ENCODE results near the gene ACVR1. TPM values are rescaled to one million over a fixed set of nuclear protein-coding genes. Genes with fewer than 3 reads are reported as not detected.

Gene ACVR1
- total RNA-seq, 1 donor from 2014 or later, result 35.0 TPM

DNA sequence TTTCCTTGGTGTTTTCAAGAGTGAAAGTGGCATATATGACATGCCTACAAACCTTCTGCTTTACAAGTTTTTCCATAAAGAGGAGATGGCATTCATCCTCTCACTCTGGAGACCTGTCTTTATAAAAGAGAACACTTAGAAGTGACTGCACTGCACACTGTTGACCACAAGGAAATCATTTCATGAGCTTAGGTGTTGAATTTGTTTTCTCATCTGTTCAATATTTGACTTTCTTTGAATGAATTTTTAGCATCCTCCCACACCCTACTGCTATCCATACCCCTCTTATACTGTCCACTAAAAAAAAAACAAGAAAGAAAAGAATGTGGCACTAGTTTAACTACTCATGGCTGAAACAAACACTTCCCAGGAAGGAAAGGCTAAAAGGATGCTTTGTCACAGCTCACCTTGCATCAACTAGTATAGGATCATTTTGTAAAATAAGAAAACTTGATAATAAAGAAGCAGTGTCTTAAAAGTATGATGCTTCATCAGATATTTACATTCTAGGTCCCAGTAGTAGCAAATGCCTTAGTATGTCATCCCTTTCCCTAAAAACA is 83.0 kb downstream of the ACVR1 start:
- intact Hi-C loops (cut with DNase I), result no loop called here
- no peaks in the 10 kb centered on the region for H3K27me3 ChIP-seq (ENCODE audit: low read depth)
- no peak for DNase-seq
- no peaks in the 10 kb centered on the region for H3K9me3 ChIP-seq
- H3K36me3 ChIP-seq, result no peaks in the 10 kb centered on the region
- H3K4me3 ChIP-seq, result no peak overlapping the region
- no peak for ATAC-seq
- peaks cover 21% of the 10 kb centered on the region for H3K4me1 ChIP-seq
- no peak for TF ChIP-seq CTCF (IDR thresholded peaks at IDR 0.05)
- no peak overlapping the region for H3K27ac ChIP-seq

GRCh38 chr2:157792335-157793052 is 83.6 kb downstream of the ACVR1 start:
- intact Hi-C loops (cut with DNase I), result no loop called here
- no peak for ATAC-seq

DNA sequence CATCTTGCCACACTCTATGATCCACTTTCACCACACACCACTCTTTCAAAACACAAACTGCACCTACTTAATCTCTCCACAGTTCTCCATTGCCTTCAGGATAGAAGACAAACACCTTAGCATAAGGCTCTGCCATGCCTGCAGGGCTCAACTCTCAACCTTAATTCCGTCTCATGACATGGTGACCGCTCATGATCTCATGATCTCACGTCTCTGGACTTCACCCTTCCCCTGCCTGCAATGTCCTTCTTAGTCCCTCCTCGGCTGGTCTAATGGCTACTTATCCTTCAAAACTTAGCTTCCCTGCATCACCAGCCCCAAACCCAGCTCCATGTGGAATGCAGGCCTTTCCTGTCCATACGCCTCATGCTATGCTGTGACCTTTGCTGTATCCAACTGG is 85.3 kb downstream of the ACVR1 start:
- Histone ChIP-seq H3K4me1 (peaks cover 35% of the 10 kb centered on the region), H3K27ac (no peak overlapping the region), H3K27me3 (ENCODE audit: low read depth) (no peaks in the 10 kb centered on the region), H3K36me3 (no peaks in the 10 kb centered on the region), H3K4me3 (no peak overlapping the region), H3K9me3 (no peaks in the 10 kb centered on the region)
- intact Hi-C loops (cut with DNase I), result no loop called here
- DNase-seq (no peak), ATAC-seq (no peak)
- no peak for TF ChIP-seq CTCF (IDR thresholded peaks at IDR 0.05)

More at GRCh38 chr2:157792335-157793052, 83.6 kb downstream of the ACVR1 start:
- peaks cover 27% of the 10 kb centered on the region for H3K4me1 ChIP-seq
- no peak overlapping the region for H3K4me3 ChIP-seq
- no peaks in the 10 kb centered on the region for H3K9me3 ChIP-seq
- H3K27ac ChIP-seq, result no peak overlapping the region
- H3K27me3 ChIP-seq (ENCODE audit: low read depth), result no peaks in the 10 kb centered on the region
- no peaks in the 10 kb centered on the region for H3K36me3 ChIP-seq
- no peak for TF ChIP-seq CTCF (IDR thresholded peaks at IDR 0.05)
- DNase-seq, result no peak

DNA sequence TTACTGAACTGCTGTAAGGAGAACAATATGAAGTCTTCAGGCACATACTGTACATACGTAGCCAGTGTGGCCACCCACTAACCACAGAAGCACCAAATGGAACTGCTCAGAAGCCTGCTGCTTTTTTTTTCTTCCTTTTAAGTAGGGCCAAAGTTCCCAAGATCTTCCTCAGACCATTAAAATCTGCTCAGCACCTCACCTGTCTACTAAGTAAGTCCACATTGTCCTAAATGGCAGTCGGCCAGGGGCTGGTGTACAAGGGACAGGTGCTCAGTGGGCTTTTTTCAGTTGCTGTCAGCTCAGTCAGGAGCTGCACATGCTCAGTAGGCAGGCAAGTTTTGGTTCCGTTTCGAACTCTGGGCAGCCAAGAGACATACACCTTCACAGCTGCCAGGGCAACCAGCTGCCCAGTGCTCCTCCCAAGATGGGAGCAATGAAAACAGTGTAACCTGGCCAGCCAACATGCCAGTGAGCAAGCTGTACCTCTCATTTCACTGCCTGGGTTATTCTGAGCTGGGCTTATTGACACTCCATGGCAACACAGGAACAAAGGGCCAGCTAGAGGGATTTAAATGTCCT is 86.1 kb downstream of the ACVR1 start:
- Histone ChIP-seq H3K36me3 (no peaks in the 10 kb centered on the region), H3K27ac (no peak overlapping the region), H3K9me3 (no peaks in the 10 kb centered on the region), H3K27me3 (ENCODE audit: low read depth) (no peaks in the 10 kb centered on the region), H3K4me1 (peaks cover 42% of the 10 kb centered on the region), H3K4me3 (no peak overlapping the region)
- intact Hi-C loops (cut with DNase I), result loop anchor here (10.0 kb wide), 1 partner anchor 85 kb away; the partner anchor contains the start of gene ACVR1
- no peak for TF ChIP-seq CTCF (IDR thresholded peaks at IDR 0.05)
- ATAC-seq (peak; percentile 69 to 73), DNase-seq (peak; percentile 47)

GRCh38 chr2:157789256-157789655 is 86.9 kb downstream of the ACVR1 start:
- H3K4me1 ChIP-seq, result peaks cover 50% of the 10 kb centered on the region
- intact Hi-C loops (cut with DNase I), result loop anchor here (10.0 kb wide), 1 partner anchor 86 kb away; the partner anchor contains the start of gene ACVR1
- no peaks in the 10 kb centered on the region for H3K27me3 ChIP-seq (ENCODE audit: low read depth)
- no peak overlapping the region for H3K4me3 ChIP-seq
- no peaks in the 10 kb centered on the region for H3K9me3 ChIP-seq
- no peak for TF ChIP-seq CTCF (IDR thresholded peaks at IDR 0.05)
- ATAC-seq (no peak), DNase-seq (no peak)
- no peaks in the 10 kb centered on the region for H3K36me3 ChIP-seq
- H3K27ac ChIP-seq, result no peak overlapping the region

Measured in lower lobe of right lung (tissue), 2 donors.